Islet of Langerhans (tissue), 1 donor: ENCODE measurements around the gene CDC42SE2.
"Not testable (repeated sequence)": the region's sequence is repeated elsewhere in the genome, so short reads cannot be mapped to it uniquely, and the experiment has no call there.

Experiments
- FAIRE-seq: peaks from one replicate; lab custom pipeline; 2011; peaks lifted over from hg19 to GRCh38; lab: Jason Lieb, UNC

Gene CDC42SE2

DNA sequence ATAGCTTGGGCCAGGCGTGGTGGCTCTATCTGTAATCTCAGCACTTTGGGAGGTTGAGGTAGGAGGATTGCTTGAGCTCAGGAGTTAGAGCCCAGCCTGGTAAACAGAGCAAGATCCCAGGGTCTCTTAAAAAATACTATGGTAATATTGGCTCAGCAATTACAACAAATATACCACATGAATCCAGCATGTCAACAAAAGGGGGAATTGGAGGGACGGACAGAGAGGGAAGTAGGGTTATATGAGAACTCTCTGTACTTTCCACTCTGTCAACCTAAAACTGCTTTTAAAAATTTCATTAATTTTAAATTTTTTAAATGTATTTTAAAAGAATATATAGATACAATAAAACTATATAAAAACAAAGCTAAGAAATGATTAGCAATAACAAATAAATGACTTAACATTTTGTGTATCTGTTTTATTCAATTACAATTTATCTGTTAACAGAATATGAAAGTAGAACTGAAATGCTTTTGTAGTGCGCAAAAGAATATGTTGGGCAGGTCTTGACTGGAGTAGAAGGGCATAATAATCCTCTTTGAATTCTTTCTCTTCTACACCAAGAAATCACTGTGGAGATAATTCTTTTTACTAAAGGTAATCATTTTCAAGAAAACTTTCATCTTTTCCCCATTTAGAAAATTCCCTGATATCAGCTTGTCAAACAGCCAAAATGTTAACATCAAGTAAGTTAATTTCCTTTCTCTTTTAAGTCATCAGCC, 12.9 kb upstream of the CDC42SE2 start:
- peak; percentile 68 for FAIRE-seq

- FAIRE-seq: no peak
These were observed 11.1 kb upstream of the CDC42SE2 start for GRCh38 chr5:131252824-131253171.

GRCh38 chr5:131254025-131254424, 9.8 kb upstream of the CDC42SE2 start:
- FAIRE-seq: not testable (repeated sequence)

DNA sequence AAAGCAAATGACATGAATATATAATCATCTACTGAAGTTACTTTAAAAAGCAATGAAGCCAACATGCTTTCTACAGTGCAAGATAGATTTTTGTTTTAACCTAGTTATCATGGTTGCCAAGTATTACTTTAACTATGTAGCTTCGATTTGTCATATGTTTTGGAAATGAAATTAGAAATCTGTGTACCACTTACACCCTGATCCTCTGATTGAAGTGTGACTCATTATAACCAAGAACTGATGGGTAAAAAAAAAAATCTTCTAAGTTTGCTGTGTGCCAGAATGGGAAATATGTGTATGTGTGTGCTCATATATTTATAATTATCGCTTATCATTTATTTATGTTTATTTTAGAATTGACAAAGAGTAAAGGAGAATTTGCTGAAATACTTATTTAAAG, 9.1 kb upstream of the CDC42SE2 start:
- FAIRE-seq: no peak

DNA sequence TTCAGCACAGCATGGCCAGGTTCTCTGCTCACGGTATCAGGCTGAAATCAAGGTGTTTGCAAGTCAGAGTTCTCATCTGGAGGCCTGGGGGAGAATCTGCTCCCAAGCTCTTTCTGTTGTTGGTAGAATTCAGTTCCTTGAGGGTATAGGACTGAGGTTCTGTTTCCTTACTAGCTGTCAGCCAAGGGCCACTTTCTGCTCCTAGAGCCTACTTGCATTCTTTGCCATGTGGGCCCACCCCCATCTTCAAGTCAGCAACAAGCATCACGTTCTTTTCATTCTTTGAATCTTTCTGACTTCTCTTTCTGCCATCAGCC, 7.4 kb upstream of the CDC42SE2 start:
- FAIRE-seq: no peak

DNA sequence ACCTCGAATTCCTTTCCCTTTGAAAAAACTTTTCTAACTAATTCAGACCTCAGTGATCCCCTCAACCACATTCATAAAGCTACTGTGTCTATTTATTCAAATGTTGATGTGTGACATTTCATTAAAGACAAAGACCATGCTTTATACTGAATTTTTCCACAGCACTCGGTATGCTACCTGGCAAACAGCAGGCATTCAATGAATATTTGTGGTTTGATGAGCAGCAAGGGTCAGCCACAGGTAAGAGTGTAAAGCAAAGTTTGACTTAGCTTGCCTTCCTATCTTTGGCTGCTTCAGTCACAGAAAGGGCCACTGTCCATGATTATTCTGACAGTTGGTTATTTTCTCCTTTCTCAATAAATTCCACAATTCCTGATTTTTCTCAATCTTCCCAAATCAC, 5.1 kb upstream of the CDC42SE2 start:
- no peak for FAIRE-seq

DNA sequence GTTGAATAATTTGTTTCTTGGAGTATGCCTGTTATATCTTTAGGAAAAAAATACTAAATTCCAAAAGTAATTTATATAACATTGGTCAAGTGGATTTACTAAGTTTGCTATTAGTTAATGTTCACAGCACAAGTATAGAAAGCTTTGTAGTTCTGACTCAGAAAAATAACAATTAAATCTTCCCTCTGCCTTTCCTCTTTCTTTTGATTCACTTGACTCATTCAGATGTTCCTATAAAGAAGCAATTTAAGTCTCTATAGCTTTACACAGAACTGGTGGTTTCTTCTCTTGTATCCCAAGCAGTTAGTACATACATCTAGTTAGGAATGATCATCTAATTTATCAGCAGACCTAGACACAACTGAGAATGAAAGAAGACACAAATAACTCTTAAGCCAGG, 4.5 kb upstream of the CDC42SE2 start:
- no peak for FAIRE-seq

DNA sequence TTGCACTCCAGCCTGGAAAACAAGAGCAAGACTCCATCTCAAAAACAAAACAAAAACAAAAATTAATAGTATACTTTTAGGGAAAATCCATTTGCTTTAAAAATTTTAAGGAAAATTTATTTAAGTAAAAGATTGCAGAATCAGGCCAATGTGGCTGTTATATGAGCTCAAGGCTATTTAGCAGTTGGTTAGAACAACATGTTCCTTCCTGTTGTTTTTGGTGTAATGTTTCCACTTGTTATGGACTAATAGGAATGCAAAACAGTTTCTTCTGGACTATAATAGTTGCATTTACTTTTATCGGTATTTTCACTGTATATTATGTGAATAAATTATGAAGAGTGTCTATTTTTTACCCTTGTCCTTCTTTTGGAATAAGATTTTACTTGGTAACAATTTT, 3.0 kb upstream of the CDC42SE2 start:
- no peak for FAIRE-seq

DNA sequence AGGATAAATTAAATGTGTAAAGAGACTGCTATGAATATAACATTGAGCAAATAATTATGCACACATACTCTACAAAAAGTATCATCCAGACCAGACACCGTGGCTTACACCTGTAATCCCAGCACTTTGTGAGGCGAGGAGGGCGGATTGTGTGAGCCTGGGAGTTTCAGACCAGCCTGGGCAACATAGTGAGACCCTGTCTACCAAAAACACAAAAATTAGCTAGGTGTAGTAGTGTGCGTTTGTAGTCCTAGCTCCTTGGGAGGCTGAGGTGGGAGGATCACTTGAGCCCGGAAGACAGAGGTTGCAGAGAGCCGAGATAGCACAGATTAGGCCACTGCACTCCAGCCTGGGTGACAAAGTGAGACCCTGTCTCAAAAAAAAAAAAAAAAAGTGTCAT, 2.4 kb upstream of the CDC42SE2 start:
- FAIRE-seq: no peak

DNA sequence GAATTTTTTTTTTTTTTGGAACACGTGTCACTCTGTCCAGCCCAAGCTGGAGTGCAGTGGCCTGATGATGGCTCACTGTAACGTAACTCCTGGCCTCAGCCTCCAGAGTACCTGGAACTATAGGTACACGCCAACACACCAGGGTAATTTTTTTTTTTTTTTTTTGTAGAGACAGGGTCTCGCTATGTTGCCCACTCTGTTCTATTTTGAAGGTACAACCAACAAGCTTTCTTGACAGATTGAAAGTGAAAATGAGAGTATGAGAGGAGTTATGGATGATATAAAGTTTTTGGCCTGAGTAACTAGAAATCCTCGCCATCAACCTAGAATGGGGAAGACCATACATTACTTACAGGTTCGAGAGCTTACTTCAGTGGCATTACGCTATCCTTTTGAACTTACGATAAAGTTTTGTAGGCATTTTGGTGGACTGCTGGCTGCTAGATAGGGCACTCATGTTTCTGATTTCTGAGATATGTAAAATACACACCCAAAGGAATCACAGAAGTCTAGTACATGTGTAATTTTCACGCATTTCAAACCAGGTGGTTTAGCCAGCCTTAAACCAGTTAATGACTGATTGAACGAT, 806 bp upstream of the CDC42SE2 start:
- no peak for FAIRE-seq

- FAIRE-seq: no peak
These were observed 722 bp downstream of the CDC42SE2 start for GRCh38 chr5:131264451-131265099.

GRCh38 chr5:131265311-131265803, 1.5 kb downstream of the CDC42SE2 start:
- FAIRE-seq: peak; percentile 96

DNA sequence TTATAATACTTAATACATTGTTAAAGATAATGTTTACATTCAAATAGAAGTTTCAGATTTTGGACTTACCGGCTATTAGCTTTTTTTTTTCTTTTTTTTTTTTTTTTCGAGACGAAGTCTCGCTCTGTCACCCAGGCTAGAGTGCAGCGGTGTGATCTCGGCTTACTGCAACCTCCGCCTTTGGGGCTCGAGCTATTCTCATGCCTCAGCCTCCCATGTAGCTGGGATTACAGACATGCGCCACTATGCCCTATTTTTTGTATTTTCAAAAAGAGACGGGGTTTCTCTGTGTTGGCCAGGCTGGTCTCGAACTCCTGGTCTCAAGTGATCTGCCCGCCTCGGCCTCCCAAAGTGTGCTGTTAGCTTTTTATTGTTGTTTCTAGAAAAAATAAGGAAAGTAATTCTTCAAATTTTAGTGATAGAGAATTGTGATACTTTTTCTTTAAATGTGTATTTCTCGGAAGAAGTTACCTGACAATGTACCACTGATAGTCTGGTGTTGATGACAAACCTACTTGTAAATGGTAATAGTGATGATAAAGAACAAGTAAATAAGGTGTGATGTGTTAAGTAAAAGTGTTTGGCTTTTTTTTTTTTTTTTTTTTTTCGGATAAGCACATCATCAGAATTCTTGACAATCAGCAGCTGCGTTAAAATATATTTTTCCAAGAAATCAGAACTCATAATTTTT, 2.7 kb downstream of the CDC42SE2 start:
- FAIRE-seq: no peak

GRCh38 chr5:131268758-131269370, 5.0 kb downstream of the CDC42SE2 start:
- FAIRE-seq: no peak

DNA sequence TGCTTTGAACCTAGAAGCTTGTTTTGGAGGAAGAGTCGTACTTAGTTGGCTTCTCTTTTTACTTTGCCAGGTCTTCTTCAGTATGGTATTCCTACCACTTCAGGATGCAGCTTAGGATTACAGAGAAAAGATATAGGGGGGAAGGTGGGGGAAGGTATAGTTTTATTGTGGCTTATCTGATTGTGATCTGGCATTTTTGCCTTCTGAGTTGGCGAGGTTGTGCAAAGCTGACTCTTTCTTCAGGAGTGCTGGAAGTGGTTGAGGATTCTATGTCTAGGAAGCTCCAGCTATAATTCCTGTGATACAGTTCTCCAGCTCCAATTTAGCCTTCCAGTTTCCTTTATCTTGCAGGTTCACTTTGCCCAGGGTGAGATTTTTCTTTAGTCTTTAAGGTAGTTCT, 7.0 kb downstream of the CDC42SE2 start:
- FAIRE-seq: no peak

GRCh38 chr5:131271888-131272287, 8.0 kb downstream of the CDC42SE2 start:
- not testable (repeated sequence) for FAIRE-seq

- FAIRE-seq: no peak
These were observed 8.5 kb downstream of the CDC42SE2 start for GRCh38 chr5:131272307-131272706.

- no peak for FAIRE-seq
These were observed 8.9 kb downstream of the CDC42SE2 start for GRCh38 chr5:131272724-131273123.

DNA sequence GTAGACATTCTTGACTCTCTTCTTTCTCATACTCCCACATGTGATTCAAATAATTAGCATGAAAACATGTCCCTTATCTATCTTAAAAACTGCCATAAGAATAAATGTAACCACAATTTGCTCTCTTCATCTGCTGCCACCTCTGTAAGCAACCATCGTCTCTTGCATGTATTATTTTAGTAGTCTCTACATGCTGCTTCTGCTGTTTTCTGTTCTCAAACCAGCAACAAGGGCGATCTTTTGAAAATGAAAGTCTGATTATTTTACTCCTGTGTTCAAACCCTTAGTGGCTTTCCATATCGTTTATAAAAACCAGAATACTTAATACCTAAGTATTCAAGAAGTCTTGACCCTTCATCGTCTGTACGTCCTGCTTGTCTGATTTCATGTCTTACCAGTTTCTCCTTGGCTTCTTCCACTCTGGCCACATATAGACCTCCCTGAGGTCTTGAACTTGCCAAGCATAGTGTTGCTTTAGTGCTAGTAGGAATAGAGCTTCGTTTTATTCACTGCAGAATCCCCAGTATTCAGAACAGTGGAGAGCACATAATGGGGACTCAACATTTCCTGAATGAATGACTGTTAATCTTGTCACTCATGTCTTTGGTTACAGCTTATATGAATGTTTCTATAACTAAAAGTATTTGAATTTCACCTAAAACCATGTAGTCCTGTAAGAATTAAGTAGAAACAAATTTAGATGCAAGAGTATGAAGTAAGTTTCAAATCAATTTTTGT, 10.6 kb downstream of the CDC42SE2 start:
- no peak for FAIRE-seq

DNA sequence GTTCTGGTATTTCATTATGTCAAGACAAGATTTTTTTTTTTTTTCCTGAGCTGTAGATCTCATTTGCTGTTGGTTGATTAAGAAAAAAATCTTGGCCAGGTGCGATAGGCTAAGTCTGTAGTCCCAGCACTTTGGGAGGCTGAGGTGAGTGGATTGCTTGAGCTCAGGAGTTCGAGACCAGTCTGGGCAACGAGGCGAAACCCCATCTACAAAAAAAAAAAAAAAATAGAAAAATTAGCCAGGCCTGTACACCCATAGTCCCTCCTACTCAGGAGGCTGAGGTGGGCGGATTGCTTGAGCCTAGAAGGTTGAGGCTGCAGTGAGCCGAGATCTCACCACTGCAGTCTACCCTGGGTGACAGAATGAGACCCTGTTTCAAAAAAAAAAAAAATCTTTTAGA, 12.2 kb downstream of the CDC42SE2 start:
- no peak for FAIRE-seq

GRCh38 chr5:131277447-131277846, 13.6 kb downstream of the CDC42SE2 start:
- no peak for FAIRE-seq
